Measurements from ENCODE around the gene GNAI2.

GRCh38 chr3:50190936-50191660 is 44.9 kb upstream of the GNAI2 start, which contains the start of gene GNAT1:
- TF ChIP-seq, protein P1, sequence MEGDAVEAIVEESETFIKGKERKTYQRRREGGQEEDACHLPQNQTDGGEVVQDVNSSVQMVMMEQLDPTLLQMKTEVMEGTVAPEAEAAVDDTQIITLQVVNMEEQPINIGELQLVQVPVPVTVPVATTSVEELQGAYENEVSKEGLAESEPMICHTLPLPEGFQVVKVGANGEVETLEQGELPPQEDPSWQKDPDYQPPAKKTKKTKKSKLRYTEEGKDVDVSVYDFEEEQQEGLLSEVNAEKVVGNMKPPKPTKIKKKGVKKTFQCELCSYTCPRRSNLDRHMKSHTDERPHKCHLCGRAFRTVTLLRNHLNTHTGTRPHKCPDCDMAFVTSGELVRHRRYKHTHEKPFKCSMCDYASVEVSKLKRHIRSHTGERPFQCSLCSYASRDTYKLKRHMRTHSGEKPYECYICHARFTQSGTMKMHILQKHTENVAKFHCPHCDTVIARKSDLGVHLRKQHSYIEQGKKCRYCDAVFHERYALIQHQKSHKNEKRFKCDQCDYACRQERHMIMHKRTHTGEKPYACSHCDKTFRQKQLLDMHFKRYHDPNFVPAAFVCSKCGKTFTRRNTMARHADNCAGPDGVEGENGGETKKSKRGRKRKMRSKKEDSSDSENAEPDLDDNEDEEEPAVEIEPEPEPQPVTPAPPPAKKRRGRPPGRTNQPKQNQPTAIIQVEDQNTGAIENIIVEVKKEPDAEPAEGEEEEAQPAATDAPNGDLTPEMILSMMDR (IDR thresholded peaks at IDR 0.05), result no peak
- TF ChIP-seq POLR2AphosphoS5 (IDR thresholded peaks at IDR 0.05) (no peak), POLR2A (IDR thresholded peaks at IDR 0.05) (no peak)

All from transverse colon (tissue), 4 donors.